Tibial nerve (tissue), 4 donors: Measurements from ENCODE around the gene RAPSN. TPM values are rescaled to one million over a fixed set of nuclear protein-coding genes. Genes with fewer than 3 reads are reported as not detected.

Source experiments
- DNase-seq, 2 donors: peaks; one replicate each; pipeline ENCODE4 v3.0.0-alpha.2; 2019; ENCODE audit warnings: low spot score in 2 of 2
- H3K27ac ChIP-seq, 4 donors: fragments of 200-600 bp; sonication (generic) in 3 of 4; one replicate each; pipeline ENCODE4 v1.5.1; 2017 to 2019; ENCODE audit warnings: mild to moderate bottlenecking in 1 of 4
- H3K27me3 ChIP-seq, 2 donors: fragments of 200-600 bp; sonication (generic) in 1 of 2; one replicate each; pipeline versions ENCODE4 v1.5.1 to v1.6.0; 2017 to 2019
- H3K36me3 ChIP-seq, 3 donors: fragments of 200-600 bp; sonication (generic); one replicate each; pipeline ENCODE4 v1.5.1; 2018 to 2019
- H3K4me1 ChIP-seq, 4 donors: fragments of 200-600 bp; sonication (generic) in 3 of 4; one replicate each; pipeline ENCODE4 v1.5.1; 2017 to 2019
- H3K4me3 ChIP-seq, 4 donors: fragments of 200-600 bp; sonication (generic) in 3 of 4; one replicate each; pipeline ENCODE4 v1.5.1; 2017 to 2019; ENCODE audit warnings: mild to moderate bottlenecking in 1 of 4, moderate library complexity in 1 of 4
- H3K9me3 ChIP-seq, 4 donors: fragments of 200-600 bp; sonication (generic) in 3 of 4; one replicate each; pipeline ENCODE4 v1.5.1; 2017 to 2019
- EP300 ChIP-seq, 2 donors: sonication (generic); formaldehyde crosslinking; IDR thresholded peaks; one replicate each; pipeline ENCODE4 v1.6.1; 2017; ENCODE audit warnings: antibody characterized with exemption in 2 of 2, mild to moderate bottlenecking in 1 of 2
- POLR2A ChIP-seq, 2 donors: fragments of 450-650 bp; IDR thresholded peaks; one replicate each; pipeline ENCODE4 v1.6.1; 2017; ENCODE audit warnings: antibody characterized with exemption in 2 of 2, mild to moderate bottlenecking in 2 of 2, moderate library complexity in 2 of 2
- WGBS, 2 donors: methylation state at CpG; one replicate each; pipeline ENCODE4 v1.1.5; 2018; 5-methylcytosine and 5-hydroxymethylcytosine counted together
- total RNA-seq, 4 donors: library from RNA; depleted of rRNA; stranded (reverse); fragments of >200 nt; gene quantifications; one replicate each; pipeline ENCODE4 v1.1.0, GENCODE V29; 2016
- TF ChIP-seq, protein P1 (sequence below), 5 experiments: fragments of 200-600 bp in 3 of 5; fragments of 450-650 bp in 2 of 5; sonication (generic) in 3 of 5; IDR thresholded peaks; one replicate each; pipeline ENCODE4 v1.5.1; 2016 to 2019; ENCODE audit warnings: antibody characterized with exemption in 5 of 5, mild to moderate bottlenecking in 3 of 5, moderate library complexity in 2 of 5

RAPSN gene
- total RNA-seq, 4 donors from 2014 or later: 2.2 to 6.7 (median 2.7) TPM

- Histone ChIP-seq H3K4me1 (peaks cover 0 to 78% (median 33%) of the 10 kb centered on the region in 4 donors), H3K36me3 (peaks cover 0 to 84% (median 5%) of the 10 kb centered on the region in 3 donors), H3K27ac (peak overlapping the region; percentile 7 to 91 (median 66)), H3K9me3 (no peaks in the 10 kb centered on the region), H3K4me3 (no peak overlapping the region), H3K27me3 (no peaks in the 10 kb centered on the region)
- WGBS, 2 donors: 53 to 55% methylated on average over 12 to 16 of the region's 16 CpGs
- no peak for DNase-seq
- TF ChIP-seq EP300 (IDR thresholded peaks at IDR 0.05) (no peak), POLR2A (IDR thresholded peaks at IDR 0.05) (no peak)
- TF ChIP-seq, protein P1, sequence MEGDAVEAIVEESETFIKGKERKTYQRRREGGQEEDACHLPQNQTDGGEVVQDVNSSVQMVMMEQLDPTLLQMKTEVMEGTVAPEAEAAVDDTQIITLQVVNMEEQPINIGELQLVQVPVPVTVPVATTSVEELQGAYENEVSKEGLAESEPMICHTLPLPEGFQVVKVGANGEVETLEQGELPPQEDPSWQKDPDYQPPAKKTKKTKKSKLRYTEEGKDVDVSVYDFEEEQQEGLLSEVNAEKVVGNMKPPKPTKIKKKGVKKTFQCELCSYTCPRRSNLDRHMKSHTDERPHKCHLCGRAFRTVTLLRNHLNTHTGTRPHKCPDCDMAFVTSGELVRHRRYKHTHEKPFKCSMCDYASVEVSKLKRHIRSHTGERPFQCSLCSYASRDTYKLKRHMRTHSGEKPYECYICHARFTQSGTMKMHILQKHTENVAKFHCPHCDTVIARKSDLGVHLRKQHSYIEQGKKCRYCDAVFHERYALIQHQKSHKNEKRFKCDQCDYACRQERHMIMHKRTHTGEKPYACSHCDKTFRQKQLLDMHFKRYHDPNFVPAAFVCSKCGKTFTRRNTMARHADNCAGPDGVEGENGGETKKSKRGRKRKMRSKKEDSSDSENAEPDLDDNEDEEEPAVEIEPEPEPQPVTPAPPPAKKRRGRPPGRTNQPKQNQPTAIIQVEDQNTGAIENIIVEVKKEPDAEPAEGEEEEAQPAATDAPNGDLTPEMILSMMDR (IDR thresholded peaks at IDR 0.05): no peak
These were observed 34.8 kb downstream of the RAPSN start for GRCh38 chr11:47413908-47414684.

- TF ChIP-seq POLR2A (IDR thresholded peaks at IDR 0.05) (no peak), EP300 (IDR thresholded peaks at IDR 0.05) (no peak)
- TF ChIP-seq, protein P1 (IDR thresholded peaks at IDR 0.05): no peak
- no peak for DNase-seq
- Histone ChIP-seq H3K27me3 (no peaks in the 10 kb centered on the region), H3K9me3 (no peaks in the 10 kb centered on the region), H3K27ac (peak overlapping the region in 3 of 4 donors; percentile 52 to 91 (median 79)), H3K36me3 (peaks cover 0 to 77% (median 1%) of the 10 kb centered on the region in 3 donors), H3K4me1 (peaks cover 0 to 76% (median 35%) of the 10 kb centered on the region in 4 donors), H3K4me3 (no peak overlapping the region)
- 64 to 70% methylated on average over 11 to 13 of the region's 13 CpGs for WGBS, 2 donors
These were observed 35.6 kb downstream of the RAPSN start for GRCh38 chr11:47413351-47413750.

- peaks cover 0 to 81% (median 42%) of the 10 kb centered on the region in 4 donors for H3K4me1 ChIP-seq
- DNase-seq: no peak
- no peak overlapping the region for H3K4me3 ChIP-seq
- H3K36me3 ChIP-seq: peaks cover 0 to 64% (median 0%) of the 10 kb centered on the region in 3 donors
- H3K9me3 ChIP-seq: no peaks in the 10 kb centered on the region
- peak overlapping the region in 2 of 4 donors; percentile 36 to 52 for H3K27ac ChIP-seq
- no peaks in the 10 kb centered on the region for H3K27me3 ChIP-seq
- WGBS, 2 donors: 70 to 71% methylated on average over 10 to 12 of the region's 12 CpGs
- no peak for TF ChIP-seq EP300 (IDR thresholded peaks at IDR 0.05)
- TF ChIP-seq, protein P1 (IDR thresholded peaks at IDR 0.05): peak; percentile 54 to 69 (median 60)
These were observed 36.8 kb downstream of the RAPSN start for GRCh38 chr11:47411884-47412746.

DNA sequence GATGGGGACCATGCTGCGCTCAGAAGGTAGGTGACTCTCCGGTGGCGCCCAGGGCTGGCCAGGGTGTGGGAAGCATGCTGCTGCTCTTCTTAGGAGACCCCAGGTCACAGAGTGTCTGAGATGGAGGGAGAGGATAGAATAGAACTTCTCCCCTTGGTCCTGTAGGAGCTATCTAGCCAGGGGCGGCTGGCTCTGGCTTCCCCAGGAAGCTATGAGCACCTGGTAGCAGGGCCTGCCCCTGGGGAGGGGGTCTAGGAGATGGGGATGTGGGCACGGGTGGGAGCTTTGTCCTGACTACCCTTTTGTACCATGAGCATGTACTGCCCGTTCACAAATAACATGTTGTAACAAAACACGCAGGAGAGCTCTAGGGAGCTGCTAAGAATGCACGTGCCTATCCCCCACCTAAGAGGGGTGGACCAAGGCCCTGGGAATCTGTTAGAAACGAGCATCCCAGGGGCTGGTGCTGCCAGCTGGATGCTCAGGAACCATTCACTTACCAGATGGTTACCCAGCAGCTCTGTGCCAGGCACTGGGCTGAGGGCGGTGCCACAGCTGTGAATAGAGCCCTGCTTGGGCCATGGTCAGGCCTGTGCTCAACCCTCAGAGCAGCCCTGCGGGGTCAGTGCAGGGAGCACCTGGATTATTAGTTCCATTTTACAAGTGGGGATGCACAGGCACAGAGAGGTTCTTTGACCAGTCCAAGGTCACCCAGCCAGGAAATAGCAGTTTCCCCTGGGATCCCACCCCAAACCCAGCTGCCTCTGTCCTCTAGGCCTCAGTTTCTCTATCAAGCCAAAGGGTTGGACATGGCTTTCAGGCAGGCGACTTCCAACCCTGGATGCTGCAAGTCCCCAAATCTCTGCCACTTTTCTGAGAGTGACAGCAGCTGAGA is 38.3 kb downstream of the RAPSN start:
- Histone ChIP-seq H3K27me3 (no peaks in the 10 kb centered on the region), H3K27ac (peak overlapping the region; percentile 32 to 97 (median 91)), H3K4me3 (peak overlapping the region in 1 of 4 donors; percentile 79), H3K9me3 (no peaks in the 10 kb centered on the region), H3K36me3 (peaks cover 0 to 51% (median 0%) of the 10 kb centered on the region in 3 donors), H3K4me1 (peaks cover 0 to 74% (median 40%) of the 10 kb centered on the region in 4 donors)
- TF ChIP-seq, protein P1 (IDR thresholded peaks at IDR 0.05): no peak
- TF ChIP-seq EP300 (IDR thresholded peaks at IDR 0.05) (no peak), POLR2A (IDR thresholded peaks at IDR 0.05) (no peak)
- DNase-seq: no peak
- 62 to 70% methylated on average over 11 of the region's 12 CpGs for whole genome bisulfite sequencing, 2 donors
